Breast epithelium (tissue), 4 donors: Measurements from ENCODE around the gene SPOCK1. TPM values are rescaled to one million over a fixed set of nuclear protein-coding genes. Genes with fewer than 3 reads are reported as not detected.

Experiments used
- DNase-seq, 2 donors: peaks; one replicate each; pipeline ENCODE4 v3.0.0-alpha.2; 2019; ENCODE audit warnings: low spot score in 2 of 2
- H3K27ac ChIP-seq, 2 donors: fragments of 200-600 bp; sonication (generic) in 1 of 2; one replicate each; pipeline ENCODE4 v1.5.1; 2016 to 2019; ENCODE audit warnings: mild to moderate bottlenecking in 1 of 2
- H3K27me3 ChIP-seq, 2 donors: fragments of 200-600 bp; sonication (generic) in 1 of 2; one replicate each; pipeline versions ENCODE4 v1.5.1 to v1.6.0; 2017 to 2019; ENCODE audit warnings: control low read depth in 1 of 2, mild to moderate bottlenecking in 1 of 2
- H3K36me3 ChIP-seq: fragments of 200-600 bp; one replicate; pipeline ENCODE4 v1.5.1; 2019
- H3K4me1 ChIP-seq, 2 donors: fragments of 200-600 bp; sonication (generic); one replicate each; pipeline ENCODE4 v1.5.1; 2016 to 2019; ENCODE audit warnings: control low read depth in 1 of 2
- H3K4me3 ChIP-seq, 3 donors: fragments of 200-600 bp; sonication (generic); 1 replicate in 2 of 3; 2 replicates in 1 of 3; pipeline ENCODE4 v1.5.1; 2016 to 2019; ENCODE audit warnings: mild to moderate bottlenecking in 3 of 3, moderate library complexity in 2 of 3
- H3K9me3 ChIP-seq, 2 donors: fragments of 200-600 bp; sonication (generic) in 1 of 2; one replicate each; pipeline ENCODE4 v1.5.1; 2016 to 2019; ENCODE audit warnings: control low read depth in 1 of 2
- CTCF ChIP-seq, 3 donors: fragments of 450-650 bp; IDR thresholded peaks; one replicate each; pipeline ENCODE4 v1.5.1; 2016 to 2017; ENCODE audit warnings: antibody characterized with exemption in 3 of 3, mild to moderate bottlenecking in 3 of 3, moderate library complexity in 3 of 3
- POLR2A ChIP-seq: fragments of 450-650 bp; IDR thresholded peaks from one replicate; pipeline ENCODE4 v1.6.1; 2016; ENCODE audit warnings: antibody characterized with exemption, mild to moderate bottlenecking, moderate library complexity
- POLR2AphosphoS5 ChIP-seq, 3 donors: sonication (generic); formaldehyde crosslinking; IDR thresholded peaks; one replicate each; pipeline ENCODE4 v1.6.1; 2017; ENCODE audit warnings: antibody characterized with exemption in 3 of 3
- intact Hi-C: fragments of 100-400 bp; cut with DNase I; formaldehyde crosslinking; loops from one replicate; pipeline ENCODE4 v1.15.1; 2023; ENCODE audit warnings: low total_unique reads
- total RNA-seq, 3 donors: library from RNA; depleted of rRNA; stranded (reverse); fragments of >200 nt; gene quantifications; one replicate each; pipeline ENCODE4 v1.1.0, GENCODE V29; 2016

The SPOCK1 gene
- total RNA-seq, 3 donors from 2014 or later = 14.5 to 52.0 (median 24.3) TPM

GRCh38 chr5:137356127-137356526, 143.0 kb downstream of the SPOCK1 start:
- Histone ChIP-seq H3K27ac (no peak overlapping the region), H3K4me3 (no peak overlapping the region), H3K27me3 (peaks cover 0 to 5% of the 10 kb centered on the region in 2 donors), H3K4me1 (no peaks in the 10 kb centered on the region), H3K36me3 (no peaks in the 10 kb centered on the region), H3K9me3 (no peaks in the 10 kb centered on the region)
- intact Hi-C loops = no loop called here
- DNase-seq = no peak
- TF ChIP-seq POLR2A (no peak), CTCF (IDR thresholded peaks at IDR 0.05) (no peak), POLR2AphosphoS5 (IDR thresholded peaks at IDR 0.05) (no peak)

- H3K27me3 ChIP-seq = peaks cover 0 to 5% of the 10 kb centered on the region in 2 donors
- intact Hi-C loops = no loop called here
- TF ChIP-seq CTCF (IDR thresholded peaks at IDR 0.05) (no peak), POLR2AphosphoS5 (IDR thresholded peaks at IDR 0.05) (no peak), POLR2A (no peak)
- H3K4me1 ChIP-seq = no peaks in the 10 kb centered on the region
- H3K36me3 ChIP-seq = no peaks in the 10 kb centered on the region
- H3K4me3 ChIP-seq = no peak overlapping the region
- DNase-seq = no peak
- no peak overlapping the region for H3K27ac ChIP-seq
- H3K9me3 ChIP-seq = no peaks in the 10 kb centered on the region
These were observed 143.4 kb downstream of the SPOCK1 start for GRCh38 chr5:137355708-137356107.

GRCh38 chr5:137352095-137352494, 147.0 kb downstream of the SPOCK1 start:
- TF ChIP-seq POLR2AphosphoS5 (IDR thresholded peaks at IDR 0.05) = no peak
- no peak for TF ChIP-seq CTCF (IDR thresholded peaks at IDR 0.05)
- no peak for TF ChIP-seq POLR2A
- intact Hi-C loops = no loop called here
- no peak overlapping the region for H3K27ac ChIP-seq

GRCh38 chr5:137350791-137351190, 148.3 kb downstream of the SPOCK1 start:
- Histone ChIP-seq H3K4me1 (no peaks in the 10 kb centered on the region), H3K36me3 (no peaks in the 10 kb centered on the region), H3K4me3 (no peak overlapping the region), H3K9me3 (no peaks in the 10 kb centered on the region), H3K27ac (no peak overlapping the region), H3K27me3 (peaks cover 0 to 5% of the 10 kb centered on the region in 2 donors)
- no peak for TF ChIP-seq CTCF (IDR thresholded peaks at IDR 0.05)
- no peak for TF ChIP-seq POLR2A
- TF ChIP-seq POLR2AphosphoS5 (IDR thresholded peaks at IDR 0.05) = no peak
- DNase-seq = no peak
- intact Hi-C loops = no loop called here

More at GRCh38 chr5:137352095-137352494, 147.0 kb downstream of the SPOCK1 start:
- H3K4me3 ChIP-seq = no peak overlapping the region
- H3K27me3 ChIP-seq = peaks cover 0 to 5% of the 10 kb centered on the region in 2 donors
- no peak for DNase-seq
- no peaks in the 10 kb centered on the region for H3K4me1 ChIP-seq
- H3K36me3 ChIP-seq = no peaks in the 10 kb centered on the region
- H3K9me3 ChIP-seq = no peaks in the 10 kb centered on the region

- H3K4me1 ChIP-seq = no peaks in the 10 kb centered on the region
- H3K27me3 ChIP-seq = no peaks in the 10 kb centered on the region
- no peak for DNase-seq
- H3K36me3 ChIP-seq = no peaks in the 10 kb centered on the region
- H3K9me3 ChIP-seq = no peaks in the 10 kb centered on the region
- H3K27ac ChIP-seq = no peak overlapping the region
- TF ChIP-seq CTCF (IDR thresholded peaks at IDR 0.05) (no peak), POLR2AphosphoS5 (IDR thresholded peaks at IDR 0.05) (no peak), POLR2A (no peak)
- intact Hi-C loops = no loop called here
- H3K4me3 ChIP-seq = no peak overlapping the region
These were observed 150.4 kb downstream of the SPOCK1 start for GRCh38 chr5:137348759-137349158.
